Breast epithelium (tissue), 4 donors: ENCODE data around the gene FRMD6. TPM values are rescaled to one million over a fixed set of nuclear protein-coding genes. Genes with fewer than 3 reads are reported as not detected.

Source experiments
- DNase-seq, 2 donors: peaks; one replicate each; pipeline ENCODE4 v3.0.0-alpha.2; 2019; ENCODE audit warnings: low spot score in 2 of 2
- H3K27ac ChIP-seq, 2 donors: fragments of 200-600 bp; sonication (generic) in 1 of 2; one replicate each; pipeline ENCODE4 v1.5.1; 2016 to 2019; ENCODE audit warnings: mild to moderate bottlenecking in 1 of 2
- H3K27me3 ChIP-seq, 2 donors: fragments of 200-600 bp; sonication (generic) in 1 of 2; one replicate each; pipeline versions ENCODE4 v1.5.1 to v1.6.0; 2017 to 2019; ENCODE audit warnings: control low read depth in 1 of 2, mild to moderate bottlenecking in 1 of 2
- H3K36me3 ChIP-seq: fragments of 200-600 bp; one replicate; pipeline ENCODE4 v1.5.1; 2019
- H3K4me1 ChIP-seq, 2 donors: fragments of 200-600 bp; sonication (generic); one replicate each; pipeline ENCODE4 v1.5.1; 2016 to 2019; ENCODE audit warnings: control low read depth in 1 of 2
- H3K4me3 ChIP-seq, 3 donors: fragments of 200-600 bp; sonication (generic); 1 replicate in 2 of 3; 2 replicates in 1 of 3; pipeline ENCODE4 v1.5.1; 2016 to 2019; ENCODE audit warnings: mild to moderate bottlenecking in 3 of 3, moderate library complexity in 2 of 3
- H3K9me3 ChIP-seq, 2 donors: fragments of 200-600 bp; sonication (generic) in 1 of 2; one replicate each; pipeline ENCODE4 v1.5.1; 2016 to 2019; ENCODE audit warnings: control low read depth in 1 of 2
- POLR2A ChIP-seq: fragments of 450-650 bp; IDR thresholded peaks from one replicate; pipeline ENCODE4 v1.6.1; 2016; ENCODE audit warnings: antibody characterized with exemption, mild to moderate bottlenecking, moderate library complexity
- POLR2AphosphoS5 ChIP-seq, 3 donors: sonication (generic); formaldehyde crosslinking; IDR thresholded peaks; one replicate each; pipeline ENCODE4 v1.6.1; 2017; ENCODE audit warnings: antibody characterized with exemption in 3 of 3
- intact Hi-C: fragments of 100-400 bp; cut with DNase I; formaldehyde crosslinking; loops from one replicate; pipeline ENCODE4 v1.15.1; 2023; ENCODE audit warnings: low total_unique reads
- total RNA-seq, 3 donors: library from RNA; depleted of rRNA; stranded (reverse); fragments of >200 nt; gene quantifications; one replicate each; pipeline ENCODE4 v1.1.0, GENCODE V29; 2016
- TF ChIP-seq, protein P1 (sequence below), 3 donors: fragments of 450-650 bp; IDR thresholded peaks; one replicate each; pipeline ENCODE4 v1.5.1; 2016 to 2017; ENCODE audit warnings: antibody characterized with exemption in 3 of 3, mild to moderate bottlenecking in 3 of 3, moderate library complexity in 3 of 3

FRMD6 gene
- total RNA-seq, 3 donors from 2014 or later: 14.6 to 111 (median 80.3) TPM

DNA sequence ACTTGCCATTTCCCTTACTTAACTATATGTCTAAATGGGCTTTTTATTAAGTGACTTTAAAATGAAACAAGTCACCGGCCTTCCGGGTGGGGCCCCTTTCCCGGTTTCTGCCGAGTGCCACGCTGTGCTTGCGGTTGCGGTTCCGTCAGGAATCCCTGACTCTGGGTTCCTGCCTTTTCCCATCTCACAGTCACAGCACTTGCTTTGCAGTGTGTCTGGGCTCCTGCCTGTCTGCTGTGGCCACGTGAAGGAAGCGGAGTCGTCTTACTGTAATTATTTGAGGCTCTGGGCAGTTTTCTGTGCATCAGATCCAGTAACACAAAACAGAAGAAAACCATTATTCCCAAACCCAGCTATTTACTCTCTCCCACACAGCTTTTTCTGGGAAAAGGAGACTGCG lies 44.0 kb upstream of the FRMD6 start:
- H3K27me3 ChIP-seq: no peaks in the 10 kb centered on the region
- TF ChIP-seq POLR2AphosphoS5 (IDR thresholded peaks at IDR 0.05): no peak
- no peak for TF ChIP-seq POLR2A
- TF ChIP-seq, protein P1, sequence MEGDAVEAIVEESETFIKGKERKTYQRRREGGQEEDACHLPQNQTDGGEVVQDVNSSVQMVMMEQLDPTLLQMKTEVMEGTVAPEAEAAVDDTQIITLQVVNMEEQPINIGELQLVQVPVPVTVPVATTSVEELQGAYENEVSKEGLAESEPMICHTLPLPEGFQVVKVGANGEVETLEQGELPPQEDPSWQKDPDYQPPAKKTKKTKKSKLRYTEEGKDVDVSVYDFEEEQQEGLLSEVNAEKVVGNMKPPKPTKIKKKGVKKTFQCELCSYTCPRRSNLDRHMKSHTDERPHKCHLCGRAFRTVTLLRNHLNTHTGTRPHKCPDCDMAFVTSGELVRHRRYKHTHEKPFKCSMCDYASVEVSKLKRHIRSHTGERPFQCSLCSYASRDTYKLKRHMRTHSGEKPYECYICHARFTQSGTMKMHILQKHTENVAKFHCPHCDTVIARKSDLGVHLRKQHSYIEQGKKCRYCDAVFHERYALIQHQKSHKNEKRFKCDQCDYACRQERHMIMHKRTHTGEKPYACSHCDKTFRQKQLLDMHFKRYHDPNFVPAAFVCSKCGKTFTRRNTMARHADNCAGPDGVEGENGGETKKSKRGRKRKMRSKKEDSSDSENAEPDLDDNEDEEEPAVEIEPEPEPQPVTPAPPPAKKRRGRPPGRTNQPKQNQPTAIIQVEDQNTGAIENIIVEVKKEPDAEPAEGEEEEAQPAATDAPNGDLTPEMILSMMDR (IDR thresholded peaks at IDR 0.05): no peak
- H3K36me3 ChIP-seq: no peaks in the 10 kb centered on the region
- H3K4me3 ChIP-seq: peak overlapping the region in 2 of 3 donors; percentile 10 to 15
- H3K9me3 ChIP-seq: no peaks in the 10 kb centered on the region
- DNase-seq: no peak
- intact Hi-C loops: no loop called here
- no peaks in the 10 kb centered on the region for H3K4me1 ChIP-seq
- peak overlapping the region in 1 of 2 donors; percentile 29 for H3K27ac ChIP-seq

DNA sequence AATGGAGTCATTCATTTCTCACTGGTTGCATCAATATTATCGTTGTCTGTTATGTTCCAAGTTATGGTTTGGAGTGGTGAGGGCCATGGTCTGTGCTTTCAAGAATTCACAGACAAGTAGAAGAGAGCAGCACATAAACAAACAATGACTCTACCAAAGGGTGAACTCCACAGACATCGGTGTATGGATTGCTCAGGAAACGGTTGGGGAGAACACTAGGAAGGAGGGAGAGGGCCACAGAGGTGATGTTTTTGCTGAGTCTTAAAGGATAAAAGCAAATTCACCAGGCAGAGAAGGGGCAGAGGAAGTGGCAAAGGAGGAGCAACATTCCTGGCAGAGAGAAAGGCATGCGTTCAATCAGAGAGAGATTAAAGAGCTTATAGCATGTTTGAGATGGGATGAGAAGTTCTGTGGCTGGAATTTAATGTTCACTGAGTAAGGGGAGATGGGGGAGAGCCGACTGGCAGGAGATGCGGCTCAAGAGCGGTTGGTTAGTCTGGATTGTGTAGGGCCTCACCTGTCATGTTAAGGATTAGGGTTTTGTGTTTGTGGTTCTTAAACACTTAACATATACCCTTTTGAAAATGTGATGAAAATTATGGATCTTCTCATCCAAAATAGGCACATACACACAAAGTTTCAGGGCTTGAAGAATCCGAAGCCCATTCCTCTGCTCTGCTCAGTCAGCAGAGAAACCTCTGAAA lies 42.3 kb upstream of the FRMD6 start:
- H3K4me3 ChIP-seq: no peak overlapping the region
- no peaks in the 10 kb centered on the region for H3K9me3 ChIP-seq
- H3K27ac ChIP-seq: peak overlapping the region; percentile 2 to 15
- DNase-seq: no peak
- H3K4me1 ChIP-seq: no peaks in the 10 kb centered on the region
- no peaks in the 10 kb centered on the region for H3K27me3 ChIP-seq
- no peaks in the 10 kb centered on the region for H3K36me3 ChIP-seq
- intact Hi-C loops: no loop called here
- TF ChIP-seq POLR2A (no peak), POLR2AphosphoS5 (IDR thresholded peaks at IDR 0.05) (no peak)
- TF ChIP-seq, protein P1 (IDR thresholded peaks at IDR 0.05): no peak

DNA sequence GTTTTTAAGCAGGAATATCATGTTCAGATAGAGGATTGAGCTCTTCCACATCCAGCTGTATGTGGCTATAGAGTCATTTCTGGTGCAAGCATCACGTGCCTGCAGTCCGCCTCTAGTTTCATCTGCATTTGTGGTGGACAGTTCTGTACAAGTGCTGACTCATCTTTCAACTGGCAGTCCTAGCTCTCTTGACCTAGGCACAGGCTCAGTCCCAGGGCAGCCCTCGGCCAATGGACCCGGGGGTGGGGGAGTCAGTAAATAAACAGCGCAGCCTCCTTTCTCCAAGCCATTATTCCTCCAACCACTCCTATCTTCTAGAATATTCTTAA lies 41.8 kb upstream of the FRMD6 start:
- Histone ChIP-seq H3K27me3 (no peaks in the 10 kb centered on the region), H3K9me3 (no peaks in the 10 kb centered on the region), H3K27ac (no peak overlapping the region), H3K36me3 (no peaks in the 10 kb centered on the region), H3K4me3 (no peak overlapping the region), H3K4me1 (no peaks in the 10 kb centered on the region)
- DNase-seq: no peak
- TF ChIP-seq, protein P1 (IDR thresholded peaks at IDR 0.05): no peak
- TF ChIP-seq POLR2AphosphoS5 (IDR thresholded peaks at IDR 0.05) (no peak), POLR2A (no peak)
- intact Hi-C loops: no loop called here

GRCh38 chr14:51610771-51611170 lies 40.9 kb upstream of the FRMD6 start:
- intact Hi-C loops: no loop called here
- Histone ChIP-seq H3K27ac (no peak overlapping the region), H3K4me3 (no peak overlapping the region), H3K9me3 (no peaks in the 10 kb centered on the region), H3K27me3 (no peaks in the 10 kb centered on the region), H3K36me3 (no peaks in the 10 kb centered on the region), H3K4me1 (no peaks in the 10 kb centered on the region)
- TF ChIP-seq, protein P1 (IDR thresholded peaks at IDR 0.05): no peak
- TF ChIP-seq POLR2AphosphoS5 (IDR thresholded peaks at IDR 0.05): no peak
- no peak for TF ChIP-seq POLR2A
- no peak for DNase-seq

DNA sequence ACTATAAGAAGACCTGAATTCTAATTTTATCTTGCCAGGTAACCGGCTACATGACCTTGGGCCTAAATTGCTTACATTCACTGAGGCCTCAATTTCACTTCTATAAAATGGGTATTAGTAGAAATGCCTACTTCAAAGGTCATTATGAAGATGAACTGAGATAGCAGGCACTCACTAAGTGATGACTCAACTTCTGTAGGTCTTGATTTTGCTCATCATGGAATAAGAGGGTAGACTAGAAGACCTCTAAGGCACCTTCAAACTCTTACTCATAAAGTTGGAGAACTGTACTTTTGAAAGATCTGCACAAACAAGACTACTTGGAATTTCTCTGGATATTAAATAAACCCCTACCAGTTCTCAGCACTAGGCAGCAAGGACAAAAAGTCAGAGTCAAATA lies 39.3 kb upstream of the FRMD6 start:
- no peak for DNase-seq
- no peak overlapping the region for H3K27ac ChIP-seq
- peaks cover 0 to 11% of the 10 kb centered on the region in 2 donors for H3K4me1 ChIP-seq
- no peaks in the 10 kb centered on the region for H3K27me3 ChIP-seq
- no peak overlapping the region for H3K4me3 ChIP-seq
- intact Hi-C loops: no loop called here
- TF ChIP-seq POLR2A (no peak), POLR2AphosphoS5 (IDR thresholded peaks at IDR 0.05) (no peak)
- TF ChIP-seq, protein P1 (IDR thresholded peaks at IDR 0.05): no peak
- no peaks in the 10 kb centered on the region for H3K9me3 ChIP-seq
- no peaks in the 10 kb centered on the region for H3K36me3 ChIP-seq
